GM23338 (cell line): ENCODE data around the gene PCDHGC4. TPM values are rescaled to one million over a fixed set of nuclear protein-coding genes. Genes with fewer than 3 reads are reported as not detected.
A peak's percentile ranks its signal among the peaks of the same experiment; 100 is the strongest.

ENCODE experiments used
- ATAC-seq: fragments of 200-7000 bp; cut with Tn5 transposase; 3 replicates; pipeline ENCODE4 v1.9.1; 2020
- DNase-seq: peaks from one replicate; pipeline ENCODE4 v3.0.0-alpha.2; 2015; ENCODE audit warnings: low spot score
- H2AFZ ChIP-seq: fragments of 200-600 bp; sonication (generic); 2 replicates; pipeline ENCODE4 v1.8.0; 2016; ENCODE audit warnings: antibody characterized with exemption, mild to moderate bottlenecking, moderate library complexity
- H3F3A ChIP-seq: fragments of 200-600 bp; sonication (generic); replicated peaks from 2 replicates; pipeline ENCODE4 v1.8.0; 2017; ENCODE audit warnings: antibody characterized with exemption, mixed run types, low read depth
- H3K27ac ChIP-seq: fragments of 200-600 bp; sonication (generic); 2 replicates; pipeline ENCODE4 v1.6.1; 2016; ENCODE audit warnings: low read depth
- H3K27me3 ChIP-seq: fragments of 200-600 bp; sonication (generic); 2 replicates; pipeline ENCODE4 v1.8.0; 2016; ENCODE audit warnings: mild to moderate bottlenecking, mixed run types, moderate library complexity; ENCODE audit not compliant: insufficient read depth
- H3K36me3 ChIP-seq: fragments of 200-600 bp; sonication (generic); 2 replicates; pipeline ENCODE4 v1.8.0; 2016; ENCODE audit warnings: mild to moderate bottlenecking; ENCODE audit not compliant: insufficient read depth
- H3K4me1 ChIP-seq: fragments of 200-600 bp; sonication (generic); 2 replicates; pipeline ENCODE4 v1.8.0; 2016; ENCODE audit warnings: mild to moderate bottlenecking, moderate library complexity; ENCODE audit not compliant: insufficient read depth
- H3K4me2 ChIP-seq: fragments of 200-600 bp; sonication (generic); 2 replicates; pipeline ENCODE4 v1.7.1; 2017; ENCODE audit warnings: mixed run types
- H3K4me3 ChIP-seq: fragments of 200-600 bp; sonication (generic); 2 replicates; pipeline ENCODE4 v1.6.1; 2016; ENCODE audit warnings: mixed run types
- H3K79me2 ChIP-seq: fragments of 200-600 bp; sonication (generic); replicated peaks from 2 replicates; pipeline ENCODE4 v1.8.0; 2017; ENCODE audit warnings: mild to moderate bottlenecking; ENCODE audit not compliant: insufficient read depth
- H3K9me2 ChIP-seq: fragments of 200-600 bp; sonication (generic); 2 replicates; pipeline ENCODE4 v1.8.0; 2017; ENCODE audit not compliant: insufficient read depth
- H4K20me1 ChIP-seq: fragments of 200-600 bp; sonication (generic); replicated peaks from 2 replicates; pipeline ENCODE4 v1.8.0; 2017; ENCODE audit warnings: mild to moderate bottlenecking; ENCODE audit not compliant: insufficient read depth
- H3K27ac Mint-ChIP-seq: 2 replicates; pipeline ENCODE4 v1.8.0; 2020; ENCODE audit warnings: inconsistent platforms, mild to moderate bottlenecking, moderate library complexity, mixed read lengths
- H3K27me3 Mint-ChIP-seq: 3 replicates; pipeline ENCODE4 v1.8.0; 2022; ENCODE audit warnings: low read depth, mild to moderate bottlenecking, moderate library complexity, mixed read lengths, inconsistent platforms; ENCODE audit not compliant: insufficient read depth, poor library complexity
- H3K36me3 Mint-ChIP-seq: 3 replicates; pipeline ENCODE4 v1.8.0; 2021; ENCODE audit warnings: low read depth, mild to moderate bottlenecking, inconsistent platforms, moderate library complexity, mixed read lengths
- H3K4me1 Mint-ChIP-seq: 3 replicates; pipeline ENCODE4 v1.8.0; 2020; ENCODE audit warnings: mild to moderate bottlenecking, inconsistent platforms, mixed read lengths
- H3K4me3 Mint-ChIP-seq: 3 replicates; pipeline ENCODE4 v1.8.0; 2021; ENCODE audit warnings: moderate library complexity, mild to moderate bottlenecking, inconsistent platforms, mixed read lengths
- H3K9me3 Mint-ChIP-seq: 3 replicates; pipeline ENCODE4 v1.8.0; 2020; ENCODE audit warnings: moderate library complexity, mild to moderate bottlenecking, inconsistent platforms, mixed read lengths
- CREB1 ChIP-seq: fragments of 250-450 bp; sonication (Bioruptor Pico); IDR thresholded peaks from 2 replicates; pipeline ENCODE4 v1.5.0; 2020; ENCODE audit warnings: low read depth, mild to moderate bottlenecking, moderate library complexity
- EZH2 ChIP-seq: fragments of 200-600 bp; sonication (generic); IDR thresholded peaks from one replicate; pipeline ENCODE4 v1.8.0; 2017; ENCODE audit warnings: antibody characterized with exemption, mild to moderate bottlenecking, low read depth; ENCODE audit not compliant: unreplicated experiment
- EZH2phosphoT487 ChIP-seq: fragments of 200-600 bp; sonication (generic); IDR thresholded peaks from one replicate; pipeline ENCODE4 v1.8.1; 2018; ENCODE audit warnings: antibody characterized with exemption; ENCODE audit not compliant: unreplicated experiment
- NANOG ChIP-seq: IDR thresholded peaks from 2 replicates; pipeline ENCODE4 v1.6.1; 2016; ENCODE audit warnings: antibody characterized with exemption, borderline replicate concordance
- POLR2AphosphoS5 ChIP-seq: IDR thresholded peaks from 2 replicates; pipeline ENCODE4 v1.6.1; 2016; ENCODE audit warnings: antibody characterized with exemption, low read depth
- STAT1 ChIP-seq: IDR thresholded peaks from one replicate; pipeline ENCODE4 v1.6.1; 2016; ENCODE audit warnings: antibody characterized with exemption; ENCODE audit not compliant: unreplicated experiment
- ZNF331 ChIP-seq: fragments of 250-450 bp; sonication (Bioruptor Pico); IDR thresholded peaks from 2 replicates; pipeline ENCODE4 v1.5.0; 2020; ENCODE audit warnings: low read depth, mild to moderate bottlenecking, moderate library complexity
- polyA plus RNA-seq: library from polyadenylated mRNA; unstranded; fragments of >200 nt; fragmentation: Nextera tagmentation; extraction: Ambion mirVana; gene quantifications from 2 replicates; pipeline ENCODE4 v1.2.1, GENCODE V29; 2016
- total RNA-seq: library from RNA; depleted of rRNA; stranded (reverse); fragments of >200 nt; shearing (Covaris generic); gene quantifications from 2 replicates; pipeline ENCODE4 v1.2.3, GENCODE V29; 2014
- TF ChIP-seq, protein P1 (sequence below): IDR thresholded peaks from one replicate; pipeline ENCODE4 v1.6.1; 2018; ENCODE audit warnings: antibody characterized with exemption; ENCODE audit not compliant: unreplicated experiment
- TF ChIP-seq, protein P2 (sequence below): IDR thresholded peaks from 2 replicates; pipeline ENCODE4 v1.6.1; 2016; ENCODE audit warnings: antibody characterized with exemption

Gene PCDHGC4
- total and polyA plus RNA-seq, 2 experiments from 2014 or later: 0.31 to 3.0 TPM

DNA sequence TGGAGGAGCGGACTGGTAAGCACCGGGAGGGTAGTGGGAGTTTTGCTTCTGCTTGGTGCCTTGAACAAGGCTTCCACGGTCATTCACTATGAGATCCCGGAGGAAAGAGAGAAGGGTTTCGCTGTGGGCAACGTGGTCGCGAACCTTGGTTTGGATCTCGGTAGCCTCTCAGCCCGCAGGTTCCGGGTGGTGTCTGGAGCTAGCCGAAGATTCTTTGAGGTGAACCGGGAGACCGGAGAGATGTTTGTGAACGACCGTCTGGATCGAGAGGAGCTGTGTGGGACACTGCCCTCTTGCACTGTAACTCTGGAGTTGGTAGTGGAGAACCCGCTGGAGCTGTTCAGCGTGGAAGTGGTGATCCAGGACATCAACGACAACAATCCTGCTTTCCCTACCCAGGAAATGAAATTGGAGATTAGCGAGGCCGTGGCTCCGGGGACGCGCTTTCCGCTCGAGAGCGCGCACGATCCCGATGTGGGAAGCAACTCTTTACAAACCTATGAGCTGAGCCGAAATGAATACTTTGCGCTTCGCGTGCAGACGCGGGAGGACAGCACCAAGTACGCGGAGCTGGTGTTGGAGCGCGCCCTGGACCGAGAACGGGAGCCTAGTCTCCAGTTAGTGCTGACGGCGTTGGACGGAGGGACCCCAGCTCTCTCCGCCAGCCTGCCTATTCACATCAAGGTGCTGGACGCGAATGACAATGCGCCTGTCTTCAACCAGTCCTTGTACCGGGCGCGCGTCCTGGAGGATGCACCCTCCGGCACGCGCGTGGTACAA lies 8.5 kb upstream of the PCDHGC4 start:
- peaks cover 27% of the 10 kb centered on the region for H3K27me3 Mint-ChIP-seq
- Histone ChIP-seq H2AFZ (peak overlapping the region; percentile 89), H3K4me2 (peak overlapping the region; percentile 83), H3K4me3 (peak overlapping the region; percentile 66), H3K36me3 (no peaks in the 10 kb centered on the region), H3K9me2 (no peaks in the 10 kb centered on the region), H3K79me2 (no peaks in the 10 kb centered on the region; the same call in none of the 2 replicates), H3K4me1 (no peaks in the 10 kb centered on the region; the same call in 1 of the 2 replicates), H4K20me1 (peaks cover 19% of the 10 kb centered on the region), H3F3A (0 out of 2 replicates have a peak, but pooled peaks cover 4% of the 10 kb centered on the region), H3K27me3 (peaks cover 39% of the 10 kb centered on the region), H3K27ac (no peak overlapping the region)
- H3K4me1 Mint-ChIP-seq: peaks cover 21% of the 10 kb centered on the region
- H3K4me3 Mint-ChIP-seq: peak overlapping the region; percentile 92
- no peak overlapping the region for H3K27ac Mint-ChIP-seq
- ATAC-seq: peak; percentile 51
- H3K9me3 Mint-ChIP-seq: peaks cover 26% of the 10 kb centered on the region
- peaks cover 26% of the 10 kb centered on the region for H3K36me3 Mint-ChIP-seq
- TF ChIP-seq, protein P1, sequence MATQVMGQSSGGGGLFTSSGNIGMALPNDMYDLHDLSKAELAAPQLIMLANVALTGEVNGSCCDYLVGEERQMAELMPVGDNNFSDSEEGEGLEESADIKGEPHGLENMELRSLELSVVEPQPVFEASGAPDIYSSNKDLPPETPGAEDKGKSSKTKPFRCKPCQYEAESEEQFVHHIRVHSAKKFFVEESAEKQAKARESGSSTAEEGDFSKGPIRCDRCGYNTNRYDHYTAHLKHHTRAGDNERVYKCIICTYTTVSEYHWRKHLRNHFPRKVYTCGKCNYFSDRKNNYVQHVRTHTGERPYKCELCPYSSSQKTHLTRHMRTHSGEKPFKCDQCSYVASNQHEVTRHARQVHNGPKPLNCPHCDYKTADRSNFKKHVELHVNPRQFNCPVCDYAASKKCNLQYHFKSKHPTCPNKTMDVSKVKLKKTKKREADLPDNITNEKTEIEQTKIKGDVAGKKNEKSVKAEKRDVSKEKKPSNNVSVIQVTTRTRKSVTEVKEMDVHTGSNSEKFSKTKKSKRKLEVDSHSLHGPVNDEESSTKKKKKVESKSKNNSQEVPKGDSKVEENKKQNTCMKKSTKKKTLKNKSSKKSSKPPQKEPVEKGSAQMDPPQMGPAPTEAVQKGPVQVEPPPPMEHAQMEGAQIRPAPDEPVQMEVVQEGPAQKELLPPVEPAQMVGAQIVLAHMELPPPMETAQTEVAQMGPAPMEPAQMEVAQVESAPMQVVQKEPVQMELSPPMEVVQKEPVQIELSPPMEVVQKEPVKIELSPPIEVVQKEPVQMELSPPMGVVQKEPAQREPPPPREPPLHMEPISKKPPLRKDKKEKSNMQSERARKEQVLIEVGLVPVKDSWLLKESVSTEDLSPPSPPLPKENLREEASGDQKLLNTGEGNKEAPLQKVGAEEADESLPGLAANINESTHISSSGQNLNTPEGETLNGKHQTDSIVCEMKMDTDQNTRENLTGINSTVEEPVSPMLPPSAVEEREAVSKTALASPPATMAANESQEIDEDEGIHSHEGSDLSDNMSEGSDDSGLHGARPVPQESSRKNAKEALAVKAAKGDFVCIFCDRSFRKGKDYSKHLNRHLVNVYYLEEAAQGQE: no peak
- no peak for TF ChIP-seq EZH2
- DNase-seq: peak; percentile 64

DNA sequence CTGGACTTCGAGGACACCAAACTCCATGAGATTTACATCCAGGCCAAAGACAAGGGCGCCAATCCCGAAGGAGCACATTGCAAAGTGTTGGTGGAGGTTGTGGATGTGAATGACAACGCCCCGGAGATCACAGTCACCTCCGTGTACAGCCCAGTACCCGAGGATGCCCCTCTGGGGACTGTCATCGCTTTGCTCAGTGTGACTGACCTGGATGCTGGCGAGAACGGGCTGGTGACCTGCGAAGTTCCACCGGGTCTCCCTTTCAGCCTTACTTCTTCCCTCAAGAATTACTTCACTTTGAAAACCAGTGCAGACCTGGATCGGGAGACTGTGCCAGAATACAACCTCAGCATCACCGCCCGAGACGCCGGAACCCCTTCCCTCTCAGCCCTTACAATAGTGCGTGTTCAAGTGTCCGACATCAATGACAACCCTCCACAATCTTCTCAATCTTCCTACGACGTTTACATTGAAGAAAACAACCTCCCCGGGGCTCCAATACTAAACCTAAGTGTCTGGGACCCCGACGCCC lies 7.7 kb upstream of the PCDHGC4 start:
- Histone ChIP-seq H3K4me3 (peak overlapping the region; percentile 66), H3K4me2 (peak overlapping the region; percentile 83), H2AFZ (no peak overlapping the region), H3K27ac (no peak overlapping the region), H3K4me1 (no peaks in the 10 kb centered on the region; the same call in 1 of the 2 replicates), H3F3A (0 out of 2 replicates have a peak, but pooled peaks cover 4% of the 10 kb centered on the region), H3K79me2 (peaks cover 2% of the 10 kb centered on the region), H3K27me3 (peaks cover 39% of the 10 kb centered on the region), H3K9me2 (no peaks in the 10 kb centered on the region), H3K36me3 (no peaks in the 10 kb centered on the region), H4K20me1 (peaks cover 19% of the 10 kb centered on the region)
- DNase-seq (no peak), ATAC-seq (no peak)
- peaks cover 26% of the 10 kb centered on the region for H3K36me3 Mint-ChIP-seq
- peaks cover 27% of the 10 kb centered on the region for H3K27me3 Mint-ChIP-seq
- TF ChIP-seq POLR2AphosphoS5 (no peak), CREB1 (CRISPR knock-in tag) (no peak), ZNF331 (CRISPR knock-in tag) (no peak), STAT1 (no peak), NANOG (no peak), EZH2phosphoT487 (no peak), EZH2 (no peak)
- TF ChIP-seq, protein P1: no peak
- TF ChIP-seq, protein P2, sequence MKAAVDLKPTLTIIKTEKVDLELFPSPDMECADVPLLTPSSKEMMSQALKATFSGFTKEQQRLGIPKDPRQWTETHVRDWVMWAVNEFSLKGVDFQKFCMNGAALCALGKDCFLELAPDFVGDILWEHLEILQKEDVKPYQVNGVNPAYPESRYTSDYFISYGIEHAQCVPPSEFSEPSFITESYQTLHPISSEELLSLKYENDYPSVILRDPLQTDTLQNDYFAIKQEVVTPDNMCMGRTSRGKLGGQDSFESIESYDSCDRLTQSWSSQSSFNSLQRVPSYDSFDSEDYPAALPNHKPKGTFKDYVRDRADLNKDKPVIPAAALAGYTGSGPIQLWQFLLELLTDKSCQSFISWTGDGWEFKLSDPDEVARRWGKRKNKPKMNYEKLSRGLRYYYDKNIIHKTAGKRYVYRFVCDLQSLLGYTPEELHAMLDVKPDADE: no peak
- H3K4me3 Mint-ChIP-seq: peak overlapping the region; percentile 92
- H3K27ac Mint-ChIP-seq: no peak overlapping the region
- H3K4me1 Mint-ChIP-seq: peaks cover 21% of the 10 kb centered on the region
- H3K9me3 Mint-ChIP-seq: peaks cover 26% of the 10 kb centered on the region
